Measurements from ENCODE around the gene CXCL5.

DNA sequence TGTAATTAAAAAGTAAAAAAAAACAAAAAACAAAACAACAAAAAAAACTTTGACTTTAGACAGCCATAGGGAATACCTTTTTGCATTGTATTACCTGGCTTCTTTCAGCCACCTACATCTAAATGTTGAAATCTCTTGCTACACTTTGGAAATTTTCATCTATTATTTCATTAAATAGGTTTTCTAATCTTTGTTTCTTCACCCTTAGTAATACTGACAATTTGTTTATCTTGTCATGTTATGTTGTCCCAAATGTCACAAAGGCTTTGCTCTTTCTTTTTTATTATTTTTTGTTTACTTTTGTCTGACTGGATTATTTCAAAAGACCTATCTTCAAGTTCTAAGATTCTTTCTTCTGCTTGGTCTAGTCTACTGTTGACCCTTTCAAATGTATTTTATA, 24.1 kb downstream of the CXCL5 start:
- TF ChIP-seq, protein P1, sequence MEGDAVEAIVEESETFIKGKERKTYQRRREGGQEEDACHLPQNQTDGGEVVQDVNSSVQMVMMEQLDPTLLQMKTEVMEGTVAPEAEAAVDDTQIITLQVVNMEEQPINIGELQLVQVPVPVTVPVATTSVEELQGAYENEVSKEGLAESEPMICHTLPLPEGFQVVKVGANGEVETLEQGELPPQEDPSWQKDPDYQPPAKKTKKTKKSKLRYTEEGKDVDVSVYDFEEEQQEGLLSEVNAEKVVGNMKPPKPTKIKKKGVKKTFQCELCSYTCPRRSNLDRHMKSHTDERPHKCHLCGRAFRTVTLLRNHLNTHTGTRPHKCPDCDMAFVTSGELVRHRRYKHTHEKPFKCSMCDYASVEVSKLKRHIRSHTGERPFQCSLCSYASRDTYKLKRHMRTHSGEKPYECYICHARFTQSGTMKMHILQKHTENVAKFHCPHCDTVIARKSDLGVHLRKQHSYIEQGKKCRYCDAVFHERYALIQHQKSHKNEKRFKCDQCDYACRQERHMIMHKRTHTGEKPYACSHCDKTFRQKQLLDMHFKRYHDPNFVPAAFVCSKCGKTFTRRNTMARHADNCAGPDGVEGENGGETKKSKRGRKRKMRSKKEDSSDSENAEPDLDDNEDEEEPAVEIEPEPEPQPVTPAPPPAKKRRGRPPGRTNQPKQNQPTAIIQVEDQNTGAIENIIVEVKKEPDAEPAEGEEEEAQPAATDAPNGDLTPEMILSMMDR (IDR thresholded peaks at IDR 0.05) = no peak
- TF ChIP-seq POLR2A (IDR thresholded peaks at IDR 0.05) = no peak
